HG03439 (cell line): Measurements from ENCODE around the gene MYO3B.
A peak's percentile ranks its signal among the peaks of the same experiment; 100 is the strongest.

Experiments
- ATAC-seq: cut with Tn5 transposase; IDR thresholded peaks from one replicate; pipeline ENCODE4 v1.9.1; 2021; ENCODE audit warnings: mild to moderate bottlenecking, moderate library complexity; ENCODE audit not compliant: unreplicated experiment

Gene MYO3B

DNA sequence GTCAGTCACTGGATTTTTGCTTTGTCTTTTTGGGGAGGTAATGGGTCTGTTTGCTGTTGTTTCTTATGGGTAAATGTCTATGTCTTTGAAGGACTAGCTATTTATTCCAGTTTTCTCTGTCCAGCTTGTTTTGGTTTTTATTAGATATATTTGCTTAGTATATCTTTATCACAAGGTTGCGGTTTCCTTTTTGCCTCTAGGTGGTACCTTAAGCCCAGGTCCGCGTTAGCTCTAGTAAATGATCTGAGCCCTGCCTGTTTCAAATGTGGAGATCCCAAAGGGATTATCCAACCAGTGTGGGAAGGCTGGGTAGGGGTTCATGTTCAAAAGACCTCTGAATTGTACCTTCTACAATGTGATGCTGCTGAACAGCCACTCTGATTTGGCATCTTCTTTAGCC, 114.5 kb downstream of the MYO3B start:
- ATAC-seq = no peak

DNA sequence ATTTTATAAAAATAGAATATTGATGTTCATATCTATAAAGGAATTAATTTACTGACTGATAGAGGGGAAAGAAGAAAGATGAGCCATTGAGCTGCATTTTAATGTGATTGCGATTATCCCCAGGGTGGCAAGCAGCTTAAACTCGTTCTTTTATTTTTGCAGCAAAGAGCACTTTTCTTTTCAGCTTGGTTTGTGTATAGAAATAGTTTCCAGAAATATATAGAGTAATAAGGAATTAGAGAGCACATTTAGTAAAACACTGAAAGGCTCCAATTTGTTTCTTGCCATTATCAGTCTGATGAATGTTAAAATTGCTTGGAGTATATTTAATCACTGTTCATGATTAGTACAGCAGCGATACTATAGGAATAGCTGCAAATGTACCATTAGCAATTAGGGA, 119.5 kb downstream of the MYO3B start:
- ATAC-seq = no peak

DNA sequence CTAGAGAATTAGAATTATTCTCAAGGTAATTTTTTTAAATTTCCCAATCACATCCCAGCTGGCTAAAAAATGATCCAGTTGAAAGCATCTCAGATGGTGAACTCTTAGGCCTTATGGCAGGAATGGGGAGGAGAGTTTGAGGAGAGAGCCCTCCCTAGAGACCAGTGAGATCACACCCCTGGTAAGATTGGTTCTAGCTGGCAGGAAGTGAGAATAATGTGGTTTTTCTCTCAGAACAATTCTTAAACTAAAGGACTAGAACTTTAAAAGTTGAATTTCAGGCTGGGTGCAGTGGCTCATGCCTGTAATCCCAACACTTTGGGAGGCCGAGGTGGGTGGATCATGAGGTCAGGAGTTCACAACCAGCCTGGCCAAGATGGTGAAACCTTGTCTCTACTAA, 120.2 kb downstream of the MYO3B start:
- peak; percentile 53 for ATAC-seq

DNA sequence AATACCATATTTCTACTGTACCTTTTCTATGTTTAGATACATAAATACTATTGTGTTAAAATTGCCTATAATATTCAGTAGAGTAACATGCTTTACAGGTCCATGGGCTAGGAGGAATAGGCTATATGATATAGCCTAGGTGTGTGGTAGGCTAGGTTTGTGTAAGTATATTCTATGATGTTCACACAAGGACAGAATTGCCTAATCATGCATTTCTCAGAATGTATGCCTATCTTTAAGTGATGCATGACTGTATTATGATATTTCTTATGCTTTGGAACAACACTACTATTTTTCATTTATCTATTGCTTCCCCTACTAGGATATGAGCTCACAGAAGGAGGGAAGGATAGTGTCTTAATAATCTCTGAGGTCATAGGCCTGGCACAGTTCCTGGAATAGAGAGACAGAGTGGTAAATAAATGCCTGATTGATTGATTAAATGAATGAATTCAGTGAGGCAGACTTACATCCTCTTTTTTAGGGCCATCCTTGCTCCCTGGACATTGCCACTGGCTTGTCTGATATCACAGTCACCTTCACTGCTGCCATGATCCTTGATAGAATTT, 121.0 kb downstream of the MYO3B start:
- ATAC-seq = no peak

DNA sequence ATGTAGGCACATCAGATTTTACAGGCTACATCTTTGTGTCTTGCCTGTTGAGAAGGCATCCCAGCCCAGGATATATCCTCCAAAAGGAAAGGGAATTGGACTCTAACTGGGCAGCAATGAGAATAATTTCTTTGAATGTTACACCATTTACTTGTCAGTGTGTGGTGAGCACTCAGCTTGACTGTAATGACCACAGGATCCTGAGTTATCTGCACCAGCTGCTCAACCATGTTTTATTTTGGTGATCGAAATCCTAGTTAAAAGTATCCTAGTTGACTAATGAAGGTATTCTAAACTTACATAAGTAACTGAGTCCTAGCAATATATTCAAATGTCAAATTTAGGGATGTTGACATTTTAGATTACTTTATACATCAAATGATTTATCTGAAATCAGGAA, 123.0 kb downstream of the MYO3B start:
- ATAC-seq = no peak

DNA sequence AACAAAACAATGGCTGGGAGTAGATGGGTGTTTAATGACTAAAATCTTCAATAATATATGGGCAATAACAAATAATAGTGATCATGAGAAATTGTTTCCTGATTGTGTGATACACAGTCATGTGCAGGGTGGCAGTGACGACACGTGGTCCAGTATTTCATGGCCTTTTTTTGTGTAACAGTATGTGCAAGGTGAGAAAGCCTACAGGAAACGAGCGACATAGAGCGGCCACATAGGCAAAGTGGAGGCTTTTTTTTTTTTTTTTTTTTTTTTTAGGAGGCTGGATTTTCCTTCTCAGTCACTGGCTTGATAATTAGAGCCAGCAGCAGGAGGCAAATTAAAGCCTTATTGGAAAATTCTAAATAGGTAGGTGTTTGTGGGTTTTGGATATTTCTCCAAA, 123.7 kb downstream of the MYO3B start:
- no peak for ATAC-seq

DNA sequence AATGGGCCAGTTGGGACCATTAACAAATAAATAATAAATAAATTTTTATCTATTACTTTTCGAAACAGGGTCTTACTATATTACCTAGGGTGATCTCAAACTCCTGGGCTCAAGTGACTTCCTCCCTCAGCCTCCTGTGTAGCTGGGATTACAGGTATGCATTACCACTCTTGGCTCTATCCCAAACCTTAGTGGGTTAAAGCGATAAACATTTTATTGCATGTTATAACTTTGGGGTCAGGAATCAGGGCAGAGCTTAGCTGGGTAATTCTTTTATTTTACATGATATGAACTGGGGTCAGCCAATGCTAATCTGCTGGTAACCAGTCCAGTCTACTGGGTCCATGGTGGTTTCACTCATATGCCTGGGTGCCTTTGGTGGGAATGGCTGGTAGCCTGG, 127.8 kb downstream of the MYO3B start:
- ATAC-seq = no peak

DNA sequence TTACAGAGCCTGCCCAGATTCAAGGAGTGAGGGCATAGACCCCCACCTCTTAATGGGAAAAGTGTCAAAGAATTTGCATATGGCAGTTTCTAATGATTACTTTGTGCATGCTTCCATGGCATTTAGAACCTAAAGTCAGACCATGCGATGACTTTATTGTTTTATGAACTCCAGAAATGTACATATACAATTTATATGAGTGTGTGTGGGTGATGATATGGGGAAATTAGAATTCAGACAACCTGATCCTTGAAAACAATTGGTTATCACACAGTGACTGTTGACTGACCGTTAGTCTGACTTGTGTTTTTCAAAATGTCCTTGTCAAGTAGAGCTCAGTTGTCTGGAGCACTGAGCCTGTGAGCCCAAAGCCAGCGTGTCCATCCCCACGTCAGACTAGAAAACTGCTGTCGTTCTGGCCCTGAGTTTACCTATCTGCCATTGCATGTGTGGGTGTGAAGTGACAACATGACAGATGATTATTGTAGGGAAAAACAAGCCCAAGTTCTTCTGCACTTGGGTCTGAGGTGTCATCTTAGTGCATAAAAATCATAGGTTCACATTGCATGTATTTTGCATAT, 128.4 kb downstream of the MYO3B start:
- ATAC-seq = no peak

DNA sequence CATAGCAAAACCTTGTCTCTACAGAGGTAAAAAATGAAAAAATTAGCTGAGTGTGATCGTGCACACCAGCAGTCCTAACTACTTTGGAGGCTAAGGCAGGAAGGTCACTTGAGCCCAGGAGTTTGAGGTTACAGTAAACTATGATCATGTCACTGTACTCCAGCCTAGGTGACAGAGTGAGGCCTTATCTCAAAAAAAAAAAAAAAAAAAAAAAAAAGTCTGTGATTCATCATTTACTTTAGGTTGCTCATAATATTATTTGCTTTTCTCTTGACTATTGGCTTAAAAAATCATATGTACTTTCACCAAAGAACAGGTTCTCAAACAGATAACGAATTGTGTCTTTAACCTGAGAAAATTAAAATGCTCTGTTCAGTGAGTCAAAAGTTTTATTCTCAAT, 129.1 kb downstream of the MYO3B start:
- no peak for ATAC-seq

DNA sequence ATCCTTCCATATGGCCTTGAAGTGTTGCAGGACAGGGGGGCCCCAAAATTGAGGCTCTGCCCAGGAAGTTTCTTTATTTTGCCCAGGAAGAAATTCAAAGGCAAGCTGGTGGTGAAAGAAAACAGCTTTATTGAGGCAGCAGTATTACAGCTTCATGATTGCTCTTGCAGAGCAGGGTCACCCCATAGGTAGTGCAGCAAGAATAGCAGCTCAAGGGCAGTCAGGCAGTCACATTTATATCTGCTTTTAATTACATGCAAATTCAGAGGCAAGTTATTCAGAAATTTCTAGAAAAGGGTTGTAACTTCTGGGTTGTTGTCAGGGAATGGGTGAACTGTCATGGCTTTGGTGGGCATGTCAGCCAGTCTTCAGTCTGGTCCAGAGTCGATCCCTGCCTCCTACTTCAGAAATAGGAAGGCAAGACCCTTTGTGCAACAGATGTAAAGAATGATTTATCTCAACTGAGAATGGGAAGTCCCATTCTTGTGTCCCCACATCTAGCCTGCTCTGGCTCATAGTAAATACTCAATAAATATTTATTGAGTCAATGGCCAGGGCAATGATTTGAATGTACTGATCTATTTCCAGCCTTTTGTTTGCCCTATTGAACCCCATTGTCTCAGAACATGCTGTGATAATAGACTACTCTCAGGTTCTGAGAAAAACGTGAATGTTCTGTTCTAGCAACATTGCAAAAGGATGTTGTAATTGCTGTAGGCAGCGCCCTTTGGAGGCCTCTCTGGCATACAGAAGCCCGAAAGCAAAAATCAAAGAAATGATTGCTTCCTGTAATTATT, 129.8 kb downstream of the MYO3B start:
- no peak for ATAC-seq

DNA sequence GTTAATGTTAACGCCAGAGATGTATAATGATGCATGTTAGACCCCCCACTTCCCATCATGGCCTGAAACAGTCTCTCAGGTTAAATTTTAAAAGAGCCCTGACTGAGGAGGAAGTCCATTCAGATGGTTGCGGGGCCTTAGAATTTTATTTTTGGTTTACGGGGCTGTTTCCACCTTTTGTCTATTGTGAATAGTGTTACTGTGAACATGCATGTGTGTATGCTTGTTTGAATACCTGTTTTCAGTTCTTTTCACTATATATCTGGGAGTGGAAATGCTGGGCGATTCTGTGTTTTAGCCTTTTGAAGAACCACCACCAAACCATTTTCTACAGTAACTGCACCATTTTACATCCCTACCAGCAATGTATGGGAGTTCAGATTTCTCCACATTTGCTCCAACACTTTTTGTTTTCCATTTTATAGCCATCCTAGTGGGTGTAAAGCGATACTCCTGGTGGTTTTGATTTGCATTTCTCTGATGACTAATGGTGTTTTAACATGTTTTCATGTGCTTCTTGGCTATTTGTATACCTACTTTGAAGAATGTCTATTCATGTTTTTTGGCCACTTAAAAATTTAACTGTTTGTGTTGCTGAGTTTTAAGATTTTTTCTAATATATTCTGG, 133.0 kb downstream of the MYO3B start:
- ATAC-seq = no peak

DNA sequence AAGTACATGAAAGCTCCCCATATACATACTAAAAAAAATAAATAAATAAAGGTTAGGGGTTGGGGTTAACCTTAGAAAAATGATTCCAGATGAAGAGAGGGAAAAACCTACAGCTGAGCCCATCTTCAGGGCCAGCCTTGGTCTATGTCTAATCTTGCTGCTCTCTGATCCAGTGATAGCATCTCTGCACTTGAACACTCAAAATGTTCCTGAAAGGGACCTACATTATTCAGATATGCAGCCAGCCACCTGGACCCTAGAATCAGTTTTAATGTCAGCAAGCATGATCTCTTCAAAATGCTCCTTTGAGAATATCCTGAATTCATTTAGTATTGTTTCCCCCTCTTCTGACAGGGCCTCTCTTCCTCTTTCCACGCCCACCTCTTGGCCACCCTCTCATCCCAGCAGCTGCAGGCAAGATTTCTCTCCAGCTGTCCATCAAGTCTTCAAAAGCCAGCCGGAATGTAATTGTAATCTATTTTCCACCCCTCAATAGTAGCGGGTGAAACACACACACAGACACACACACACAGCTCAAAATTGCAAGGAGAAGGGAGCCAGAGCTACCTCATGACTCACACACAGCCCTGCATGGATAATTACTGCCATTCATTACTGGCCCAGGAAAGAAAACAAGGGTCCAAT, 135.5 kb downstream of the MYO3B start:
- ATAC-seq = no peak

DNA sequence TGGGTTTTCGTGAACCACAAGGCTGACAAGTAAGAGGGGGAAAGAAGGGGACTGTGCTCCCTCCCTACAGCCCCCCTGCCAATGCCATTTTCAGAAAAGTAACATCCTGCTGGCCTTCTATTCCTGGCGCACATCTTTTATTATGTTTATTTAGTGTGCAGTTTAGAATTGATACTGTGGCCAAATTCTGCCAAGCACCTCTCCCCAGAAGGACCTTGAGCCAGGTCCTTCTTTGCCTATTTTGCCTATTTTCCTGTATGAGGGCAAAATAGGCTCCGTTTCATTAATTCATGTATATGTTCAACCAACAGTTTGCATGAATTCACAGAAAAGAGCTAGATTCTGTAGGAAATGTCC, 136.0 kb downstream of the MYO3B start:
- no peak for ATAC-seq

DNA sequence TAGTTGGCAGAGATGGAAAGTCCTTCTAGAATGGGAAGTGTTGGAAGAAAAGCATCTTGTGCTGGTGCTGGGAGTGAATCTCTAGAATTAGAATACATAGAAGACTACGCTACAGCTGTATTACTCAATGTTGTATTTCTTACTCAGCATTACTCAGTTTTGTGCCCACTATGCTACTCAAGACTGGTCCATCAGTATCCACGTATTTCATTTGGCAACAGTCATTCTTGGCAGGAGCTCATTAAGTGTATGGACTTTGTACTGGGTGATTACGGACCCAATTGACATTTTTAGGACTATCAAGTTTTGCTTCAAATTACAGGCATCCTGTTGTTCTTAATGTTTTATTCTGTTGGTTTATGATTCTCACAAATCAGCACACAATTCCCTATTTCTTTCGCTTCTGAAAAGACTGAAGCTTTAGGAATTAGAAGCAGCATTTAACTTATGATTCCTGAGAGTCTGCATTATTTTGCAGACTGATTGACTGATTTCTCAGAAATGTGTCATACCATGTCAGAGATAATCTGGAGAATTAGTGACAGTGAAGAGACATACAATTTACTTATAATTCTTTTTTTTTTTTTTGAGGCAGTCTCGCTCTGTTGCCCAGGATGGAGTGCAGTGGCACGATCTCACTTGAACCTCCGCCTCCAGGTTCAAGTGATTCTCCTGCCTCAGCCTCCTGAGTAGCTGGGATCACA, 136.9 kb downstream of the MYO3B start:
- no peak for ATAC-seq

DNA sequence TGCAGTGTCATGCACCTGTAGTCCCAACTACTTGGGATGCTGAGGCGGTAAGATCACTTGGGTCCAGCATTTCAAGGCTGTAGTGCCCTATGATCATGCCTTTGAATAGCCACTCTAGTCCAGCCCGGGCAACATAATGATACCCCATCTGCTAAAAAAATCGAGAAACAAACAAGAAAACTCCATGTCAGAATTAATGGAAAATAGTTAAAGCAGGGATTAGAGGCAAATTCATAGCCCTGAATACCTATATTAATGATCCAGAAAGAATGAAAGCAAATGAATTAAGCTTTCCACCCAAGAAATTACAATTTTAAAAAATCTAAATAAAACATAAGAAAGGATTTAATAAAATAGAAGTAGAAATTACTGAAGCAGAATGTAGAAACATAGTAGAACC, 143.0 kb downstream of the MYO3B start:
- ATAC-seq = no peak

DNA sequence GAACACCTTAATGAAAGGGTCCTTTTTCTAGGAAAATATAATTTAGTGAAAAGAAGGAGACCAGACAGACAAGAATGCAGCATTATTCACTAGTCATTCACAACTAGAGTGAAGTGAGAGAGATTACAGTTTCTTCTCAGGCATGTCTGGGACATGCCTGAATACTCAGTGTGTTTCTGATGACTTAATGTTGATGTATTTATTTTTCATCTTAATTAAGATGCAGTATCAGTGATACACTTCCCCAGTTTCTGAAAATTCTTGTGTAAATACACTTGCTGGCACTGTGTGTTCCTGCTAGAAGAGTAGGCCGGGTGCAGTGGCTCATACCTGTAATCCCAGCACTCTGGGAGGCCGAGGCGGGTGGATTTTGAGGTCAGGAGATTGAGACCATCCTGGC, 143.6 kb downstream of the MYO3B start:
- no peak for ATAC-seq

DNA sequence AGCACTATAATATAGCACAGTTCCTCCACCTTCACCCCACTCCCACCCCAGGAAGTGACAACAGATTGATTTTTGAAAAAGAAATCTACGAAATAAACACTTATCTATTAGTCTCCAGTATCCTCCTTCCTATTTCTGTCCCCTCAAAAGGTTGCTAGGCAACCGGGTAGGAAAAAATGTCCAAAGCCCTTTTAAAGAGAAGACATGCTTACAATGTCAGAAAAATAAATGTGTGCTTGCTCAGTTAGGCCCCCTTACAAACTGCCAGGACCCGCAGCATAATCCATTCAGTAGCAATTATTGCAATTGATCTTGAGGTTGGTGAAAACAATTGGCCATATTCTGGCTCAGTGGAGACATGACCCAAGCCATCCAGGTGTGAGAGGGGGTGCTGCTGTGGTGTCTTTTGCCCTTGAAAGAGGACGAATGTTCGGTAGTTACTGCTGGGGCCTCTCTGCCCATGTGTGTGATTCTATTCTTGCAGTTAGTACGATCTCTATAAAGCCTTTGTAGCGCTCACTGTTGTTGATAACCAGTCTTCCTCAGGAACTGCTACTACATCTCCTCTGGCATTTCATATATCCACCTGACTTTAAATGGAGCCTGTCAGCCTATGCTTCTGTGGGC, 144.3 kb downstream of the MYO3B start:
- no peak for ATAC-seq

DNA sequence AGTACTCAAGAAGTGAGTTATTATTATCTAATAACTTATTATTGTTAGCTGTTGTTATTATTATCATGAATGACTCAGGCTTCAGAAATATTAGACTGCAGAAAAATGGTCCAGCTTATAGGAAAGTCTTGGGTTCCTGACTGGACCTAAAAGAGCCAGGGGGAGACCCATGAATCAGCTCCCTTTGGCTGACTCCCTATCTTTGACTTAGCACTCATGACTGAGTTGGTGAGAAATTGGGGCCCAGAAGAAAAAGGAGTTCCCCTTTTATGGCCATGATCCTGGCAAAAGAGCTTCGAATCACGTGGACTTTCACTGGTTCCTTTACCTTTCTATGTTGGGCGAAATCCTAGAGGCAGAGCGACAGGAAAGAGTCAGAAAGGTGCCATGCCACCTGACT, 145.8 kb downstream of the MYO3B start:
- ATAC-seq = no peak

DNA sequence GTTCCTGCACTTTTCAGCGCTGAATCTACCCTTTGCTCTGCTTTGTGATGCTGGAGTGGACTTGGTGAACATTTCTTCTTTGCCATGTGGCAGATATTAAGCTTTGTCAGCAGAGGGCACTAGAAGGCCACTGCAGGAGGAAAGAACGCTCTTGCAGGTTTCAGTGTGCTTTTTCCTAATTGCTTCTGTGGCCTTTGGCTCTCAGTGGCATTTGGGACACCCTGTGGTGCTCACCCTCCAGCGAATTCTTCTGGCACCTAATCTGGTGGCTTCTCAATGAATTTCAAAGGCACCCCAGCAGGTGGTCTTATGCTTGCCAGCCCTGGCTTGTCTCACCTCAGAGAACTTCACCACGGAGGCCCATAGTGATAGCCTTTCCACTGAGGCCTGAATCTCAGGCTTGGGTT, 146.7 kb downstream of the MYO3B start:
- ATAC-seq = no peak

DNA sequence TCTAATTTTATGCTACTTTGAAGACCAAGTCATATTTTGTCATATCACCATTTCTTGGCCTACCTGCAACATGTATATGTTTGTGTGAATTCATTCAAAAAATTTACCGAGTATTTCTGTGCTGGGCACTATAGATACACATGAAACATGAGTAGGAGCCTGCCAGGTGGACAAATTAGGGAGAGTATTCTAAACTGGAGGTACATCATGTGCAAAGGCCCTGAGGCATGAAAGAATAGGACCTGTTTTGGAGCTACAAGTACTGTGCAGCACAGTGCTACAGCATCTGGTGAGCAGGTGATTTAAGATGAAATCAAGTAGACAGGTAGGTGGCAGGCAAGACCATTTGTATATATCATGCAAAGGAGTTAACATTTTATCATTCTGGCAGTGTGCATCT, 152.9 kb downstream of the MYO3B start:
- no peak for ATAC-seq
